ENCODE measurements around the gene PNRC2. TPM values are rescaled to one million over a fixed set of nuclear protein-coding genes. Genes with fewer than 3 reads are reported as not detected.

The PNRC2 gene
- total and polyA plus RNA-seq, 10 of the 15 experiments (the other 5 are each of a cell fraction or from before 2014, with no cell fraction given): 106 to 205 (median 163) TPM

DNA sequence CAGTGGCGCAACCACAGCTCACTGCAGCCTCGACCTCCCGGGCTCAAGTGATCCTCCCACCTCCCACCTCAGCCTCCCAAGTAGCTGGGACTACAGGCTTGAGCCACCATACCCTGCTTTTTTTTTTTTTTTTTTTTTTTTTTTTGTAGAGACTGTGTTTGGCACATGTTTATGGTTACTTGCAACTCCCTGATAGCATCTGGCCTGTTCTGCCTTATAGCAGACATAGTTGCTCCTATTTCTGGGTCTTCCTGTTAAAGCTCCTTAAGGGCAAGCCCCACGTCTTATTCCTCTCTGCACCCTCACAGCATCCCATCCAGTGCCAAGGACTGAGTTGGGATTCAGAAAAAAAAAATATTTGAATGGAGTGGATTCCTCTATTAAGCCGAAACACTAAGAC lies 29.4 kb upstream of the PNRC2 start:
- no peak for TF ChIP-seq CBFB (IDR thresholded peaks at IDR 0.05; ENCODE audit: low read depth)
- TF ChIP-seq CEBPB (IDR thresholded peaks at IDR 0.05; ENCODE audit: borderline replicate concordance in 1 of 2, low read depth in 2 of 2, low read length in 2 of 2): no peak
- TF ChIP-seq, protein P1, sequence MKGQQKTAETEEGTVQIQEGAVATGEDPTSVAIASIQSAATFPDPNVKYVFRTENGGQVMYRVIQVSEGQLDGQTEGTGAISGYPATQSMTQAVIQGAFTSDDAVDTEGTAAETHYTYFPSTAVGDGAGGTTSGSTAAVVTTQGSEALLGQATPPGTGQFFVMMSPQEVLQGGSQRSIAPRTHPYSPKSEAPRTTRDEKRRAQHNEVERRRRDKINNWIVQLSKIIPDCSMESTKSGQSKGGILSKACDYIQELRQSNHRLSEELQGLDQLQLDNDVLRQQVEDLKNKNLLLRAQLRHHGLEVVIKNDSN (IDR thresholded peaks at IDR 0.05; ENCODE audit: borderline replicate concordance, extremely low read length, insufficient read depth, low read depth, low read length): no peak
- no peak for TF ChIP-seq MEF2B (IDR thresholded peaks at IDR 0.05; ENCODE audit: partially characterized antibody, poor library complexity, severe bottlenecking)
- TF ChIP-seq, protein P2, sequence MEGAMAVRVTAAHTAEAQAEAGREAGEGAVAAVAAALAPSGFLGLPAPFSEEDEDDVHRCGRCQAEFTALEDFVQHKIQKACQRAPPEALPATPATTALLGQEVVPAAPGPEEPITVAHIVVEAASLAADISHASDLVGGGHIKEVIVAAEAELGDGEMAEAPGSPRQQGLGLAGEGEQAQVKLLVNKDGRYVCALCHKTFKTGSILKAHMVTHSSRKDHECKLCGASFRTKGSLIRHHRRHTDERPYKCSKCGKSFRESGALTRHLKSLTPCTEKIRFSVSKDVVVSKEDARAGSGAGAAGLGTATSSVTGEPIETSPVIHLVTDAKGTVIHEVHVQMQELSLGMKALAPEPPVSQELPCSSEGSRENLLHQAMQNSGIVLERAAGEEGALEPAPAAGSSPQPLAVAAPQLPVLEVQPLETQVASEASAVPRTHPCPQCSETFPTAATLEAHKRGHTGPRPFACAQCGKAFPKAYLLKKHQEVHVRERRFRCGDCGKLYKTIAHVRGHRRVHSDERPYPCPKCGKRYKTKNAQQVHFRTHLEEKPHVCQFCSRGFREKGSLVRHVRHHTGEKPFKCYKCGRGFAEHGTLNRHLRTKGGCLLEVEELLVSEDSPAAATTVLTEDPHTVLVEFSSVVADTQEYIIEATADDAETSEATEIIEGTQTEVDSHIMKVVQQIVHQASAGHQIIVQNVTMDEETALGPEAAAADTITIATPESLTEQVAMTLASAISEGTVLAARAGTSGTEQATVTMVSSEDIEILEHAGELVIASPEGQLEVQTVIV (IDR thresholded peaks at IDR 0.05; ENCODE audit: borderline replicate concordance, partially characterized antibody): no peak
- ChIA-PET RAD21 (ENCODE audit: unreplicated experiment) (interaction anchor here (1.5 kb wide), 1 partner anchor 120 kb away, joined by 4 read pairs; no protein-coding TSS in a partner anchor), CTCF (interaction anchor here (1.3 to 3.9 kb wide), 4 partner anchors 33 to 120 kb away, joined by 4 to 21 read pairs (median 6); no protein-coding TSS in a partner anchor), SMC1A (ENCODE audit: uncharacterized antibody, unreplicated experiment) (interaction anchor here (1.0 to 2.4 kb wide), 3 partner anchors 9 to 120 kb away, joined by 3 to 8 read pairs (median 5); no protein-coding TSS in a partner anchor), POLR2A (interaction anchor here (1.4 kb wide), 1 partner anchor 115 kb away, joined by 4 read pairs; no protein-coding TSS in a partner anchor)
- intact Hi-C loops (cut with micrococcal nuclease; ENCODE audit: unreplicated experiment) (no loop called here), in situ Hi-C loops (cut with MboI) (no loop called here)
- WGBS (ENCODE audit: insufficient coverage, insufficient replicate concordance, low lambda C conversion rate, missing lambda C conversion rate): 95% methylated on average over 5 of the region's 5 CpGs
- H3K36me3 ChIP-seq (ENCODE audit: control insufficient read depth in 2 of 2, insufficient read depth in 2 of 2, low read length in 1 of 2): no peaks in the 10 kb centered on the region
- H3K9ac ChIP-seq (ENCODE audit: control insufficient read depth, insufficient read depth, low read length): no peak overlapping the region
- no peaks in the 10 kb centered on the region for H3K79me2 ChIP-seq (ENCODE audit: control insufficient read depth, insufficient read depth, low read length)
- H4K20me1 ChIP-seq (ENCODE audit: control insufficient read depth, insufficient read depth): no peaks in the 10 kb centered on the region
- DNase-seq (ENCODE audit: low read depth, low spot score): no peak
- no peak for ATAC-seq
- no peak for FAIRE-seq
- H3K4me1 ChIP-seq (ENCODE audit: control insufficient read depth, insufficient read depth, low read length): peaks cover 14% of the 10 kb centered on the region
- no peak overlapping the region for H2AFZ ChIP-seq (ENCODE audit: control insufficient read depth, low read depth, low read length)
- BruUV-seq (replicated peaks): no TSS peak
- H3K9me3 ChIP-seq (replicated peaks; ENCODE audit: control insufficient read depth, insufficient read depth, low read length): no peaks in the 10 kb centered on the region
- no peaks in the 10 kb centered on the region for H3K27me3 ChIP-seq (replicated peaks in 1 of 2; ENCODE audit: control insufficient read depth in 2 of 2, insufficient read depth in 2 of 2, low read length in 1 of 2)
- H3K27ac ChIP-seq (ENCODE audit: control insufficient read depth, insufficient read depth): no peak overlapping the region
- no peak overlapping the region for H3K4me3 ChIP-seq
- no peak overlapping the region for H3K4me2 ChIP-seq (ENCODE audit: control insufficient read depth, insufficient read depth)
